ENCODE results near the gene ANXA8L1. TPM values are rescaled to one million over a fixed set of nuclear protein-coding genes. Genes with fewer than 3 reads are reported as not detected.
"Not testable (repeated sequence)": the region's sequence is repeated elsewhere in the genome, so short reads cannot be mapped to it uniquely, and the experiment has no call there.

Gene ANXA8L1
- total and polyA plus RNA-seq, 9 of the 15 experiments (the other 6 are each of a cell fraction or from before 2014, with no cell fraction given): not detected

DNA sequence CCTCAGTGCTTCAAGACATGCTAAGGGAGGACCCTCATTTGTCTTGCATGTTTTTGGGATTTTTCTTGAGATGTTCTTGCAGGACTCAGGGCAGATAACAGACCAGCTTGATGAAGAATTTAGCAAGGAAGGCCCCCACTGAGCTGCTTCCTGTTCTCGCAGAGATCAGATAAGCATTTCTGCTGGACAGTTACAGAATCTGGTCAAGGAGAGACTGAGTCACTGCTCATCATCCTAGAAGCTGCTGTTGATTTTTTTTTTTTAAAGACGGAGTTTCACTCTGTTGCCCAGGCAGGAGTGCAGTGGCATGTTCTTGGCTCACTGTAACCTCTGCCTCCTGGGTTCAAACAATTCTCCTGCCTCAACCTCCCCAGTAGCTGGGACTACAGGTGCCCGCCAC lies 1.2 kb upstream of the ANXA8L1 start:
- FAIRE-seq; H3K4me1 ChIP-seq (replicated peaks in 1 of 2; ENCODE audit: control insufficient read depth in 2 of 2, insufficient read depth in 2 of 2, low read length in 2 of 2); H3K4me3 ChIP-seq; CTCF ChIA-PET (ENCODE audit: low intra/inter-chr PET ratio); H3K79me2 ChIP-seq (ENCODE audit: control insufficient read depth, insufficient read depth, low read length); H3K27me3 ChIP-seq (ENCODE audit: control insufficient read depth in 2 of 2, insufficient read depth in 2 of 2, low read length in 2 of 2); H3K27ac ChIP-seq (ENCODE audit: extremely low read depth, low read depth, low read length); H3K36me3 ChIP-seq (ENCODE audit: control insufficient read depth, insufficient read depth, low read length); H2AFZ ChIP-seq (ENCODE audit: low read depth, low read length); BruUV-seq (replicated peaks); H3K9me1 ChIP-seq (ENCODE audit: control insufficient read depth, insufficient read depth, low read length); intact Hi-C loops (cut with micrococcal nuclease); H3K4me2 ChIP-seq (ENCODE audit: insufficient read depth, low read length); POLR2A ChIA-PET; DNase-seq (ENCODE audit: extremely low read depth in 1 of 4, low spot score in 3 of 4); H3K9me3 ChIP-seq (replicated peaks; ENCODE audit: control insufficient read depth, insufficient read depth, low read depth, low read length); ATAC-seq; H3K9ac ChIP-seq (ENCODE audit: insufficient read depth in 1 of 2, low read depth in 2 of 2, low read length in 2 of 2); H4K20me1 ChIP-seq (replicated peaks; ENCODE audit: control insufficient read depth, insufficient read depth, low read length): not testable (repeated sequence)
- peak; percentile 51 for TF ChIP-seq FOSL1 (tag; conservative IDR thresholded peaks at IDR 0.05)
- 0% methylated on average over 2 of the region's 3 CpGs for WGBS (ENCODE audit: insufficient coverage, low coverage, missing lambda C conversion rate)
- in situ Hi-C loops (cut with MboI): loop anchor here (5.0 kb wide), 2 partner anchors 1113 to 1623 kb away; partner anchors contain the start of gene FAM25C

DNA sequence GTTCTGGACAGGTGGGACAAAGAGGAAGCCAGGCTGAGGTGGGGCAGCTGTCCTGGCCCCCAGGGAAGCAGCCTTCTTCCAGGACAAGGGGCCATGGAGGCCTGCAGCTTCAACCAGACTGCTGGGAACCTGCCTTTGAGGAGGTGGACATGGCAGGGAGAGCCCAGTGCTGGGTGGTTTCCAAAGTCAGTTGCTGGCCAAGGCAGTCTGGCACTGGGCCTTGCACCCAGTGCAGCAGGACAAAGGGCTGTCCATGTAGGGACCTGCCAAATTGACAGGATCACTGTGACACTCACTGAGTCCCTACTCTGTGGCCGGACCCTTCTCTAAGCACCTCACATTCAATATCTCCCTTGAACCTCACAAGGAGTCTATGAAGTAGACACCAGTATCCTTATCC lies 1.4 kb downstream of the ANXA8L1 start:
- DNase-seq (ENCODE audit: extremely low read depth in 1 of 4, low spot score in 3 of 4); H4K20me1 ChIP-seq (replicated peaks; ENCODE audit: control insufficient read depth, insufficient read depth, low read length); H3K27ac ChIP-seq (ENCODE audit: extremely low read depth, low read depth, low read length); ATAC-seq; POLR2A ChIA-PET; H3K9me3 ChIP-seq (replicated peaks; ENCODE audit: control insufficient read depth, insufficient read depth, low read depth, low read length); H3K9ac ChIP-seq (ENCODE audit: insufficient read depth in 1 of 2, low read depth in 2 of 2, low read length in 2 of 2); H3K9me1 ChIP-seq (ENCODE audit: control insufficient read depth, insufficient read depth, low read length); H3K36me3 ChIP-seq (ENCODE audit: control insufficient read depth, insufficient read depth, low read length); H3K4me2 ChIP-seq (ENCODE audit: insufficient read depth, low read length); FAIRE-seq; BruUV-seq (replicated peaks); H3K27me3 ChIP-seq (ENCODE audit: control insufficient read depth in 2 of 2, insufficient read depth in 2 of 2, low read length in 2 of 2); in situ Hi-C loops (cut with MboI); H2AFZ ChIP-seq (ENCODE audit: low read depth, low read length); H3K4me1 ChIP-seq (replicated peaks in 1 of 2; ENCODE audit: control insufficient read depth in 2 of 2, insufficient read depth in 2 of 2, low read length in 2 of 2); CTCF ChIA-PET (ENCODE audit: low intra/inter-chr PET ratio); intact Hi-C loops (cut with micrococcal nuclease); H3K79me2 ChIP-seq (ENCODE audit: control insufficient read depth, insufficient read depth, low read length); H3K4me3 ChIP-seq: not testable (repeated sequence)
- no CpG with 5 or more reads among the region's 1 CpG for WGBS (ENCODE audit: insufficient coverage, low coverage, missing lambda C conversion rate)

DNA sequence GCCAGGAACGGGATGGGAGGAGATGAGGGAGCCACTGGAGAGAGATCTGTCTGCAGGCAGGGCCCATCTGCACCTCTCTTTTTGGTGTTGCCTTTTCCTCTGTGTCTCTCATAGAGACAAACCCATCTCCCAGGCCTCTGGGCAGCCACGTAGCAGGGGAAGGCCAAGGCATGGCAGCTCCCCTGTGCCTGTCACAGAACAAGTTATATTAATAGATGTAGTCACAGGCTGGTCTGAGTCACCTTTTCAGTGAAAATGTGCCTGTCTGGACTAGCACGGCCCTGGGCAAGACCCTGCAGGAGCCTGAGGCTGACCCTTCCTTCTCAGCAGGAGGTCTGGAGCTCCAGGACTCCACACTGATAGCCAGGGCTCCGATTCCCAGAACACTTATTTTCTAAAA lies 2.1 kb downstream of the ANXA8L1 start:
- not testable (repeated sequence) for ATAC-seq

DNA sequence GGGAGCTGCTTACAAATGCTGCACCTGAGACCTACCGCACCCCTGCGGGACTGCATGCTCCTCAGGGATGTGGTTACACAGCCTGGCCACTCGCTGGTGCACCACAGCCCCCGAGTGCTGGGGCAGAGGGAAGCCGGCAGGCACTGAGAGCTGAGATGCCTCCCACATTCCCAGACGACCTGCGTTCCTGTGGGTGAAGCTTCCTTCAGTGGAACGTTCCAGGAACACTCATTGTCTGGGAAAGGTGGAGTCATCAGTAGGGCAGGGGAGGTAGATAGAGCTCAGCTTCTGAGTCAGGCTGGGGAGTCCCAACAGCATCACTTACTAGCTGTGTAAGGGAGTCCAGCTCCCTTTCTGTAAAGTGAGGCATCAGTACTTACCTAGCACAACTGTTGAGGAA lies 2.5 kb downstream of the ANXA8L1 start:
- H3K27ac ChIP-seq (ENCODE audit: extremely low read depth, low read depth, low read length); H3K4me1 ChIP-seq (replicated peaks in 1 of 2; ENCODE audit: control insufficient read depth in 2 of 2, insufficient read depth in 2 of 2, low read length in 2 of 2); H3K4me2 ChIP-seq (ENCODE audit: insufficient read depth, low read length); H3K27me3 ChIP-seq (ENCODE audit: control insufficient read depth in 2 of 2, insufficient read depth in 2 of 2, low read length in 2 of 2); intact Hi-C loops (cut with micrococcal nuclease); FAIRE-seq; H3K9me3 ChIP-seq (replicated peaks; ENCODE audit: control insufficient read depth, insufficient read depth, low read depth, low read length); H3K36me3 ChIP-seq (ENCODE audit: control insufficient read depth, insufficient read depth, low read length); DNase-seq (ENCODE audit: extremely low read depth in 1 of 4, low spot score in 3 of 4); in situ Hi-C loops (cut with MboI); BruUV-seq (replicated peaks); H3K9ac ChIP-seq (ENCODE audit: insufficient read depth in 1 of 2, low read depth in 2 of 2, low read length in 2 of 2); POLR2A ChIA-PET; H2AFZ ChIP-seq (ENCODE audit: low read depth, low read length); H4K20me1 ChIP-seq (replicated peaks; ENCODE audit: control insufficient read depth, insufficient read depth, low read length); CTCF ChIA-PET (ENCODE audit: low intra/inter-chr PET ratio); H3K9me1 ChIP-seq (ENCODE audit: control insufficient read depth, insufficient read depth, low read length); H3K79me2 ChIP-seq (ENCODE audit: control insufficient read depth, insufficient read depth, low read length); H3K4me3 ChIP-seq: not testable (repeated sequence)
- ATAC-seq: peak; percentile 50
- 0% methylated on average over 6 of the region's 8 CpGs for WGBS (ENCODE audit: insufficient coverage, low coverage, missing lambda C conversion rate)

More for the DNA sequence above, 2.1 kb downstream of the ANXA8L1 start:
- H2AFZ ChIP-seq (ENCODE audit: low read depth, low read length); H3K9me1 ChIP-seq (ENCODE audit: control insufficient read depth, insufficient read depth, low read length); H3K79me2 ChIP-seq (ENCODE audit: control insufficient read depth, insufficient read depth, low read length); intact Hi-C loops (cut with micrococcal nuclease); H3K4me3 ChIP-seq; FAIRE-seq; CTCF ChIA-PET (ENCODE audit: low intra/inter-chr PET ratio); POLR2A ChIA-PET; H3K9ac ChIP-seq (ENCODE audit: insufficient read depth in 1 of 2, low read depth in 2 of 2, low read length in 2 of 2); H3K9me3 ChIP-seq (replicated peaks; ENCODE audit: control insufficient read depth, insufficient read depth, low read depth, low read length); H3K4me2 ChIP-seq (ENCODE audit: insufficient read depth, low read length); BruUV-seq (replicated peaks); in situ Hi-C loops (cut with MboI); H3K27me3 ChIP-seq (ENCODE audit: control insufficient read depth in 2 of 2, insufficient read depth in 2 of 2, low read length in 2 of 2); H3K27ac ChIP-seq (ENCODE audit: extremely low read depth, low read depth, low read length); H3K4me1 ChIP-seq (replicated peaks in 1 of 2; ENCODE audit: control insufficient read depth in 2 of 2, insufficient read depth in 2 of 2, low read length in 2 of 2); DNase-seq (ENCODE audit: extremely low read depth in 1 of 4, low spot score in 3 of 4); H4K20me1 ChIP-seq (replicated peaks; ENCODE audit: control insufficient read depth, insufficient read depth, low read length); H3K36me3 ChIP-seq (ENCODE audit: control insufficient read depth, insufficient read depth, low read length): not testable (repeated sequence)
- WGBS (ENCODE audit: insufficient coverage, low coverage, missing lambda C conversion rate): no CpG with 5 or more reads among the region's 4 CpGs

Data from K562 (cell line).